HUES6 (cell line): ENCODE results near the gene DSCAM.
A peak's percentile ranks its signal among the peaks of the same experiment; 100 is the strongest.

Experiments
- H3K27ac ChIP-seq: 2 replicates; pipeline ENCODE4 v1.7.0; 2013; ENCODE audit warnings: low read depth, mild to moderate bottlenecking, low read length, inconsistent platforms
- H3K27me3 ChIP-seq: 2 replicates; pipeline ENCODE4 v1.6.1; 2013; ENCODE audit warnings: low read length; ENCODE audit not compliant: control insufficient read depth, insufficient read depth
- H3K36me3 ChIP-seq: 2 replicates; pipeline ENCODE4 v1.6.1; 2013; ENCODE audit warnings: low read length; ENCODE audit not compliant: control insufficient read depth, insufficient read depth
- H3K4me1 ChIP-seq: 2 replicates; pipeline ENCODE4 v1.6.1; 2013; ENCODE audit warnings: low read length; ENCODE audit not compliant: control insufficient read depth, insufficient read depth
- H3K4me3 ChIP-seq: 2 replicates; pipeline ENCODE4 v1.5.1; 2013; ENCODE audit warnings: low read depth, low read length
- H3K9ac ChIP-seq: one replicate; pipeline ENCODE4 v1.6.1; 2013; ENCODE audit warnings: mild to moderate bottlenecking, low read length
- H3K9me3 ChIP-seq: 2 replicates; pipeline ENCODE4 v1.6.1; 2013; ENCODE audit warnings: low read depth, low read length; ENCODE audit not compliant: control insufficient read depth, insufficient read depth

The DSCAM gene

GRCh38 chr21:40853956-40854688 lies 7.2 kb upstream of the DSCAM start:
- peaks cover 5% of the 10 kb centered on the region; the same call in 1 of the 2 replicates for H3K9me3 ChIP-seq
- H3K27ac ChIP-seq = no peak overlapping the region

GRCh38 chr21:40852563-40852962 lies 5.6 kb upstream of the DSCAM start:
- Histone ChIP-seq H3K9me3 (peaks cover 2% of the 10 kb centered on the region; the same call in 1 of the 2 replicates), H3K27ac (no peak overlapping the region), H3K27me3 (peaks cover 36% of the 10 kb centered on the region), H3K9ac (no peak overlapping the region), H3K4me1 (no peaks in the 10 kb centered on the region), H3K36me3 (no peaks in the 10 kb centered on the region), H3K4me3 (no peak overlapping the region)

More at GRCh38 chr21:40853956-40854688, 7.2 kb upstream of the DSCAM start:
- no peak overlapping the region for H3K9ac ChIP-seq
- H3K4me1 ChIP-seq = no peaks in the 10 kb centered on the region
- H3K4me3 ChIP-seq = no peak overlapping the region
- peaks cover 21% of the 10 kb centered on the region for H3K27me3 ChIP-seq
- H3K36me3 ChIP-seq = no peaks in the 10 kb centered on the region

GRCh38 chr21:40851749-40852148 lies 4.8 kb upstream of the DSCAM start:
- Histone ChIP-seq H3K36me3 (no peaks in the 10 kb centered on the region), H3K4me1 (no peaks in the 10 kb centered on the region), H3K9ac (no peak overlapping the region), H3K9me3 (no peaks in the 10 kb centered on the region), H3K27ac (no peak overlapping the region), H3K27me3 (peaks cover 44% of the 10 kb centered on the region), H3K4me3 (no peak overlapping the region)

GRCh38 chr21:40850071-40850470 lies 3.1 kb upstream of the DSCAM start:
- H3K27ac ChIP-seq = no peak overlapping the region
- no peak overlapping the region for H3K9ac ChIP-seq
- no peak overlapping the region for H3K4me3 ChIP-seq
- no peaks in the 10 kb centered on the region for H3K4me1 ChIP-seq
- H3K36me3 ChIP-seq = no peaks in the 10 kb centered on the region
- no peaks in the 10 kb centered on the region for H3K9me3 ChIP-seq
- peaks cover 58% of the 10 kb centered on the region for H3K27me3 ChIP-seq

GRCh38 chr21:40847951-40848350 lies 993 bp upstream of the DSCAM start:
- H3K9me3 ChIP-seq = no peaks in the 10 kb centered on the region
- no peak overlapping the region for H3K4me3 ChIP-seq
- H3K9ac ChIP-seq = no peak overlapping the region
- H3K4me1 ChIP-seq = peaks cover 3% of the 10 kb centered on the region; the same call in 1 of the 2 replicates
- no peaks in the 10 kb centered on the region for H3K36me3 ChIP-seq
- H3K27ac ChIP-seq = no peak overlapping the region
- H3K27me3 ChIP-seq = peaks cover 70% of the 10 kb centered on the region

- Histone ChIP-seq H3K4me1 (peaks cover 6% of the 10 kb centered on the region; the same call in 1 of the 2 replicates), H3K27me3 (peaks cover 83% of the 10 kb centered on the region), H3K9me3 (no peaks in the 10 kb centered on the region), H3K4me3 (no peak overlapping the region), H3K27ac (no peak overlapping the region), H3K36me3 (no peaks in the 10 kb centered on the region), H3K9ac (no peak overlapping the region)
Measured at GRCh38 chr21:40846103-40846502, 855 bp downstream of the DSCAM start.

- H3K9me3 ChIP-seq = no peaks in the 10 kb centered on the region
- peaks cover 83% of the 10 kb centered on the region for H3K27me3 ChIP-seq
- no peak overlapping the region for H3K27ac ChIP-seq
- H3K4me1 ChIP-seq = peaks cover 6% of the 10 kb centered on the region; the same call in 1 of the 2 replicates
- H3K36me3 ChIP-seq = no peaks in the 10 kb centered on the region
- no peak overlapping the region for H3K9ac ChIP-seq
- H3K4me3 ChIP-seq = no peak overlapping the region
Measured at GRCh38 chr21:40845441-40845995, 1.4 kb downstream of the DSCAM start.

GRCh38 chr21:40844935-40845334 lies 2.0 kb downstream of the DSCAM start:
- peaks cover 84% of the 10 kb centered on the region for H3K27me3 ChIP-seq
- no peak overlapping the region for H3K9ac ChIP-seq
- H3K36me3 ChIP-seq = no peaks in the 10 kb centered on the region
- H3K9me3 ChIP-seq = no peaks in the 10 kb centered on the region
- no peak overlapping the region for H3K27ac ChIP-seq
- H3K4me3 ChIP-seq = no peak overlapping the region
- H3K4me1 ChIP-seq = peaks cover 6% of the 10 kb centered on the region; the same call in 1 of the 2 replicates

GRCh38 chr21:40842197-40842552 lies 4.8 kb downstream of the DSCAM start:
- Histone ChIP-seq H3K27me3 (peaks cover 66% of the 10 kb centered on the region), H3K9me3 (no peaks in the 10 kb centered on the region), H3K27ac (no peak overlapping the region), H3K9ac (no peak overlapping the region), H3K4me3 (peak overlapping the region; percentile 61), H3K4me1 (peaks cover 6% of the 10 kb centered on the region; the same call in 1 of the 2 replicates), H3K36me3 (no peaks in the 10 kb centered on the region)

- H3K4me3 ChIP-seq = peak overlapping the region; percentile 61
- H3K9ac ChIP-seq = no peak overlapping the region
Measured at GRCh38 chr21:40841524-40842196, 5.3 kb downstream of the DSCAM start.

More at GRCh38 chr21:40841524-40842196, 5.3 kb downstream of the DSCAM start:
- no peaks in the 10 kb centered on the region for H3K36me3 ChIP-seq
- H3K27me3 ChIP-seq = peaks cover 61% of the 10 kb centered on the region
- no peaks in the 10 kb centered on the region for H3K9me3 ChIP-seq
- H3K4me1 ChIP-seq = peaks cover 6% of the 10 kb centered on the region; the same call in 1 of the 2 replicates
- no peak overlapping the region for H3K27ac ChIP-seq
